ENCODE data around the gene ZEB1. TPM values are rescaled to one million over a fixed set of nuclear protein-coding genes. Genes with fewer than 3 reads are reported as not detected.
A peak's percentile ranks its signal among the peaks of the same experiment; 100 is the strongest.
"Not testable (repeated sequence)": the region's sequence is repeated elsewhere in the genome, so short reads cannot be mapped to it uniquely, and the experiment has no call there.

ZEB1 gene
- polyA plus RNA-seq, 1 donor = 31.8 TPM

GRCh38 chr10:31421322-31421721 lies 102.3 kb downstream of the ZEB1 start:
- DNase-seq = no peak

GRCh38 chr10:31422634-31423033 lies 103.6 kb downstream of the ZEB1 start:
- no peak for DNase-seq

GRCh38 chr10:31424473-31424872 lies 105.5 kb downstream of the ZEB1 start:
- no peak for DNase-seq

- peak; percentile 28 for DNase-seq
These were observed 107.4 kb downstream of the ZEB1 start for GRCh38 chr10:31426401-31426800.

- DNase-seq = not testable (repeated sequence)
These were observed 108.3 kb downstream of the ZEB1 start for GRCh38 chr10:31427334-31427733.

GRCh38 chr10:31428499-31428898 lies 109.5 kb downstream of the ZEB1 start:
- not testable (repeated sequence) for DNase-seq

GRCh38 chr10:31431021-31431420 lies 112.0 kb downstream of the ZEB1 start:
- DNase-seq = no peak

- DNase-seq = no peak
These were observed 118.9 kb downstream of the ZEB1 start for GRCh38 chr10:31437959-31438358.

GRCh38 chr10:31451766-31452165 lies 132.8 kb downstream of the ZEB1 start:
- no peak for DNase-seq

- DNase-seq = no peak
These were observed 137.5 kb downstream of the ZEB1 start for GRCh38 chr10:31456468-31456867.

GRCh38 chr10:31457858-31458257 lies 138.8 kb downstream of the ZEB1 start:
- no peak for DNase-seq

- no peak for DNase-seq
These were observed 140.0 kb downstream of the ZEB1 start for GRCh38 chr10:31458974-31459373.

- no peak for DNase-seq
These were observed 141.2 kb downstream of the ZEB1 start for GRCh38 chr10:31460242-31460641.

- peak; percentile 4 for DNase-seq
These were observed 145.5 kb downstream of the ZEB1 start for GRCh38 chr10:31464552-31464951.

GRCh38 chr10:31466313-31466712 lies 147.3 kb downstream of the ZEB1 start:
- DNase-seq = no peak

GRCh38 chr10:31467791-31468535 lies 148.9 kb downstream of the ZEB1 start:
- DNase-seq = no peak

GRCh38 chr10:31468536-31468859 lies 149.5 kb downstream of the ZEB1 start:
- DNase-seq = no peak

GRCh38 chr10:31475519-31475918 lies 156.5 kb downstream of the ZEB1 start:
- no peak for DNase-seq

- no peak for DNase-seq
These were observed 157.1 kb downstream of the ZEB1 start for GRCh38 chr10:31476088-31476487.

GRCh38 chr10:31477584-31477983 lies 158.6 kb downstream of the ZEB1 start:
- no peak for DNase-seq

- DNase-seq = no peak
These were observed 160.7 kb downstream of the ZEB1 start for GRCh38 chr10:31479752-31480151.

GRCh38 chr10:31483546-31483945 lies 164.5 kb downstream of the ZEB1 start:
- DNase-seq = no peak

- DNase-seq = no peak
These were observed 165.6 kb downstream of the ZEB1 start for GRCh38 chr10:31484431-31485135.
